Measurements from ENCODE around the gene TMC1. TPM values are rescaled to one million over a fixed set of nuclear protein-coding genes. Genes with fewer than 3 reads are reported as not detected.

TMC1 gene
- total RNA-seq, 1 donor = 0.36 TPM

GRCh38 chr9:72681283-72681630, 159.8 kb downstream of the TMC1 start:
- no peak overlapping the region for H3K4me3 ChIP-seq (ENCODE audit: low read depth, low read length)
- no peak for TF ChIP-seq CTCF (IDR thresholded peaks at IDR 0.05; ENCODE audit: insufficient read depth, low read length)
- DNase-seq (ENCODE audit: low read depth) = no peak

GRCh38 chr9:72684615-72685014, 163.2 kb downstream of the TMC1 start:
- no peak for DNase-seq (ENCODE audit: low read depth)
- no peak overlapping the region for H3K4me3 ChIP-seq (ENCODE audit: low read depth, low read length)
- no peak for TF ChIP-seq CTCF (IDR thresholded peaks at IDR 0.05; ENCODE audit: insufficient read depth, low read length)

DNA sequence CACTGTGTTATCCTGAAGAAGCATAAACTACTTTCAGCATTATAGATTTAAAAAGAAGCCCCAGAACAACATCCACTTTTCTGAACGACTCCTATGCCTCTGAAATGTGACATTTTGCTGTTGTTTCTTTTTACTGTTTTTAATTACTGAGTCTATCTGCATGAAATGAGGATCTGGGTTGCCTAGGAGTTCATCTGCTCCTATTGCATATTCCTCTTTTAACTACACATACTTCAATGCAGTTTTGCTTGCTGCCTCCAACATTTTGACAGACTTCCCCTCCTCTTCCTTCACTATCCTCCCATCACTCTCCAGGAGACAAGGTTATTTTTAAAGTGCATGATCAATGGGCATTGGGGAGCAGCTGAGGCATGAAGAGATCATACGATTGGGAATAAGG, 164.5 kb downstream of the TMC1 start:
- H3K4me3 ChIP-seq (ENCODE audit: low read depth, low read length) = no peak overlapping the region
- TF ChIP-seq CTCF (IDR thresholded peaks at IDR 0.05; ENCODE audit: insufficient read depth, low read length) = no peak
- DNase-seq (ENCODE audit: low read depth) = no peak

GRCh38 chr9:72687331-72687730, 165.9 kb downstream of the TMC1 start:
- TF ChIP-seq CTCF (IDR thresholded peaks at IDR 0.05; ENCODE audit: insufficient read depth, low read length) = no peak
- DNase-seq (ENCODE audit: low read depth) = no peak
- H3K4me3 ChIP-seq (ENCODE audit: low read depth, low read length) = no peak overlapping the region

GRCh38 chr9:72691671-72692070, 170.3 kb downstream of the TMC1 start:
- no peak overlapping the region for H3K4me3 ChIP-seq (ENCODE audit: low read depth, low read length)
- no peak for DNase-seq (ENCODE audit: low read depth)
- no peak for TF ChIP-seq CTCF (IDR thresholded peaks at IDR 0.05; ENCODE audit: insufficient read depth, low read length)

DNA sequence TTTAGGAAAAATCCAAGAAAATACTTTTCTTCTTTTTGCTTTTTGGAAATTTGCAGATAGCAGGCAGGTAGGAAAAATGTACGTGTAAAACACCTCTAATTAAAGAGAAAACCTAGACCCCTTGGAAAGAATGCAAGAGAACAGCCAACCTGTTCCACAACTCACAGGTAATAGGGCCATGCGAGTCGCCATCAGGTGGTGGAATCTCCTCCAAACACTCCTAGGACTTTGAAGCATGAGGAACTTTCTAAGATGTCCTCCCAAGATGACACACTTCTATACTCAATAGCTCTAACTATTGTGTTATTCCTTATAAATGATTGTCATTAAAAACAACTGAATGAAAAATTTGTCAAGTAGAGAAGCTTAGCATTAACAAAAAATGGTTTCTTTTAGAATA, 174.0 kb downstream of the TMC1 start:
- DNase-seq (ENCODE audit: low read depth) = no peak
- TF ChIP-seq CTCF (IDR thresholded peaks at IDR 0.05; ENCODE audit: insufficient read depth, low read length) = no peak
- no peak overlapping the region for H3K4me3 ChIP-seq (ENCODE audit: low read depth, low read length)

DNA sequence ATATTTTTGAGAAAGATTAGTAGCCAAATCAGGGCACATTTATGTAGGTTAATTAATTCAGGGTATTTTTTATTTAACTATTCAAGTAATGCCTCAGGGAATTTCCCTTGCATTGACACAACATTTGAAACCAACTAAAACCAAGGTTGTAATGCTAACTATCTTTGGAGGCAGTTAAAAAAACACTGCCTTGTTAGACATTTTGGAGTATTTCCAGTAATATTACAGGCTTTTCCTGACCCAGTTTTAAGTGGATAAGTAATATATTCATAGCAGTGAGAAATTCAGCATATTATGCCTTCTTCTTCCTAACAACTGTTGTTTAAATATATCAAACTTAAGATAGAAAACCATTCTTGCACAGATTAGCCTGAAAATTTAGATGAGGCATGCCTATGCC, 175.1 kb downstream of the TMC1 start:
- DNase-seq (ENCODE audit: low read depth) = no peak
- no peak overlapping the region for H3K4me3 ChIP-seq (ENCODE audit: low read depth, low read length)
- TF ChIP-seq CTCF (IDR thresholded peaks at IDR 0.05; ENCODE audit: insufficient read depth, low read length) = no peak

Data from fibroblast of the aortic adventitia (primary cell).